RPMI7951 (cell line): ENCODE measurements around the gene ZNF468. TPM values are rescaled to one million over a fixed set of nuclear protein-coding genes. Genes with fewer than 3 reads are reported as not detected.
"Not testable (repeated sequence)": the region's sequence is repeated elsewhere in the genome, so short reads cannot be mapped to it uniquely, and the experiment has no call there.

ENCODE experiments used
- DNase-seq: peaks from one replicate; pipeline ENCODE4 v3.0.0-alpha.2; 2012; ENCODE audit warnings: low read depth
- total RNA-seq: library from RNA; depleted of rRNA; stranded (reverse); fragments of >200 nt; shearing (Covaris generic); gene quantifications from 2 replicates; pipeline ENCODE4 v1.2.3, GENCODE V29; 2014; rRNA removed

ZNF468 gene
- total RNA-seq, 1 experiment from 2014 or later: 14.8 TPM

DNA sequence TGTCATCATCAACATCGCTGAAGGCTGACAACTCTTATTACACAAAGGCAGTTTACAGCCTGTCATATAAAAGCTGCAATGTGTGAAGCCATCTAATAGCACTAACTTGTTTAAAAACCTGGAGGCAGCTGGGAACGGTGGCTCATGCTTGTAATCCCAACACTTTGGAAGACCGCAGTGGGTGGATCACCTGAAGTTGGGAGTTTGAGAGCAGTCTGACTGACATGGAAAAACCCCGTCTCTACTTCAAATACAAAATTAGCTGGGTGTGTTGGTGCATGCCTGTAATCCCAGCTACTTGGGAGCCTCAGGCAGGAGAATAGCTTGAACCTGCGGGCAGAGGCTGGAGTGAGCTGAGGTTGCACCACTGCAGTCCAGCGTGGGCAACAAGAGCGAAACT, 27.6 kb downstream of the ZNF468 start:
- not testable (repeated sequence) for DNase-seq

DNA sequence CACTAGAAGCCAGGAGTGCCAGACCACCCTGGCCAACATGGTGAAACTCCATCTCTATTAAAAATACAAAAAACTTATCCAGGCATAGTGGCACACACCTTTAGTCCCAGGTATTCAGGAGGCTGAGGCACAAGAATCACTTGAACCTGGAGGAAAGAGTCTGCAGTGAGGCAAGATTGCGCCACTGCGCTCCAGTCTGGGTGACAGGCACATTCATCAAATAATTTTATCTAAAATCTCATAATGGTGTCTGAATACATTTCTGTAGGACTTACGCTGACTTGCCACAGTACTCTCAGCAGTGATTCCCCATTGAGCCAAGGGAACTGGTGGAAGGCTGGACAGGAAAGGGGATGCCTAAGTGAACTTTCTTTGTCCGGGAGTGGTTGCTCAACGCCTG, 31.7 kb downstream of the ZNF468 start:
- no peak for DNase-seq

- no peak for DNase-seq
Observed at GRCh38 chr19:52823676-52824075, 33.7 kb downstream of the ZNF468 start.

DNA sequence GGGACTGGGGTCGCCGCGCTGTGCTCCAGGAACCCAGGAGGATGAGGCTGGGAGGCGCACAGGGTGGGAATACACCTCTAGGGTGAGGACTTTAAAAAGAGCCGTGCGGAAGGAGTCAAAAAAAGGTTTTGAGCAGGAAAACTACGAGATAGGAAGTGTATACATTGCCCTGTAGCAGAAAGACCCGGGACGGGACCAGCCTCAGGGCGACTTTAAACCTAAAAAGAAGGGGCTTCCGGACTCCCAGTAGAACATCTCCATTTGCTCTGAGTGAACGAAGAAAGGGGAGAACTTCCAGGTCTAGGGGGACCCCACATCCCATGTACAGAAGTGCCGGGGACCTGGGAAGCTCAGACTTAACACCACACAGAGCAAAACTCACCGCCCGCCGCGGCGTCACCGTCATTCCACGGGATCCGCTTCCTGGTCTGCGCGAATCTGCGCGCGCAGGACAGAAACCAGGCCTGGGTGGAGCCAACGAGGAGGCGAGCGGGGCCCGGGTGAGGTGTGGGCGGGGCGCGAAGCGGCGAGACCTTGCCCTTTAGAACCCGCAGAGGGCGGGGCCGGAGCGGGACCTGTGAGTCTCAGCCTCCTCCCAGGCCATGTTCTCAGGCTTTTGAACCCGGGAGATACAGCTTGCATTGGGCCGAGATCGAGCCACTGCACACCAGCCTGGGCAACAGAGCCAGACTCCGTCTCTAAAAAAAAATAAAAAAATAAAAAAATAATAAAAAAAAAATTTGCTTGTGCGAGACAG, 36.0 kb downstream of the ZNF468 start, which contains the start of gene ZNF28:
ZNF28 (minus strand) TSS at position 430 of the 757 bp plus-strand sequence. CDS start 3,675 bp downstream, outside the sequence.
- peak; percentile 57 for DNase-seq

GRCh38 chr19:52820472-52821203, 36.8 kb downstream of the ZNF468 start:
- peak; percentile 29 for DNase-seq

GRCh38 chr19:52809801-52810200, 47.6 kb downstream of the ZNF468 start:
- DNase-seq: no peak

GRCh38 chr19:52799950-52800640, 57.3 kb downstream of the ZNF468 start:
- not testable (repeated sequence) for DNase-seq

- no peak for DNase-seq
Observed at GRCh38 chr19:52789440-52789839, 68.0 kb downstream of the ZNF468 start.

Other genes starting within 250 kb of the ZNF468 start
- 32.5 and 43.1 TPM in 2 replicates for gene ZNF83, start 219.3 kb downstream of the ZNF468 start, total RNA-seq
- gene ZNF611, start 122.6 kb downstream of the ZNF468 start, total RNA-seq: 7.7 and 8.4 TPM in 2 replicates
- 8.2 and 8.3 TPM in 2 replicates for gene ZNF600, start 70.8 kb downstream of the ZNF468 start, total RNA-seq
- 18.8 and 21.9 TPM in 2 replicates for gene ZNF28, start 36.0 kb downstream of the ZNF468 start, total RNA-seq
- gene ZNF320, start 40.0 kb upstream of the ZNF468 start, total RNA-seq: 2.3 and 9.4 TPM in 2 replicates
- 4.6 and 5.6 TPM in 2 replicates for gene ZNF888, start 65.8 kb upstream of the ZNF468 start, total RNA-seq
- gene ZNF816, start 105.3 kb upstream of the ZNF468 start, total RNA-seq: 11.4 and 16.4 TPM in 2 replicates
- not detected in 2 replicates for gene ERVV-1, start 156.3 kb upstream of the ZNF468 start, total RNA-seq
- not detected in 2 replicates for gene ERVV-2, start 187.1 kb upstream of the ZNF468 start, total RNA-seq
- 23.1 and 25.1 TPM in 2 replicates for gene ZNF160, start 245.8 kb upstream of the ZNF468 start, total RNA-seq